ENCODE results near the gene RIF1.
A peak's percentile ranks its signal among the peaks of the same experiment; 100 is the strongest.

Gene RIF1, protein sequence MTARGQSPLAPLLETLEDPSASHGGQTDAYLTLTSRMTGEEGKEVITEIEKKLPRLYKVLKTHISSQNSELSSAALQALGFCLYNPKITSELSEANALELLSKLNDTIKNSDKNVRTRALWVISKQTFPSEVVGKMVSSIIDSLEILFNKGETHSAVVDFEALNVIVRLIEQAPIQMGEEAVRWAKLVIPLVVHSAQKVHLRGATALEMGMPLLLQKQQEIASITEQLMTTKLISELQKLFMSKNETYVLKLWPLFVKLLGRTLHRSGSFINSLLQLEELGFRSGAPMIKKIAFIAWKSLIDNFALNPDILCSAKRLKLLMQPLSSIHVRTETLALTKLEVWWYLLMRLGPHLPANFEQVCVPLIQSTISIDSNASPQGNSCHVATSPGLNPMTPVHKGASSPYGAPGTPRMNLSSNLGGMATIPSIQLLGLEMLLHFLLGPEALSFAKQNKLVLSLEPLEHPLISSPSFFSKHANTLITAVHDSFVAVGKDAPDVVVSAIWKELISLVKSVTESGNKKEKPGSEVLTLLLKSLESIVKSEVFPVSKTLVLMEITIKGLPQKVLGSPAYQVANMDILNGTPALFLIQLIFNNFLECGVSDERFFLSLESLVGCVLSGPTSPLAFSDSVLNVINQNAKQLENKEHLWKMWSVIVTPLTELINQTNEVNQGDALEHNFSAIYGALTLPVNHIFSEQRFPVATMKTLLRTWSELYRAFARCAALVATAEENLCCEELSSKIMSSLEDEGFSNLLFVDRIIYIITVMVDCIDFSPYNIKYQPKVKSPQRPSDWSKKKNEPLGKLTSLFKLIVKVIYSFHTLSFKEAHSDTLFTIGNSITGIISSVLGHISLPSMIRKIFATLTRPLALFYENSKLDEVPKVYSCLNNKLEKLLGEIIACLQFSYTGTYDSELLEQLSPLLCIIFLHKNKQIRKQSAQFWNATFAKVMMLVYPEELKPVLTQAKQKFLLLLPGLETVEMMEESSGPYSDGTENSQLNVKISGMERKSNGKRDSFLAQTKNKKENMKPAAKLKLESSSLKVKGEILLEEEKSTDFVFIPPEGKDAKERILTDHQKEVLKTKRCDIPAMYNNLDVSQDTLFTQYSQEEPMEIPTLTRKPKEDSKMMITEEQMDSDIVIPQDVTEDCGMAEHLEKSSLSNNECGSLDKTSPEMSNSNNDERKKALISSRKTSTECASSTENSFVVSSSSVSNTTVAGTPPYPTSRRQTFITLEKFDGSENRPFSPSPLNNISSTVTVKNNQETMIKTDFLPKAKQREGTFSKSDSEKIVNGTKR (N-terminal part only)

DNA sequence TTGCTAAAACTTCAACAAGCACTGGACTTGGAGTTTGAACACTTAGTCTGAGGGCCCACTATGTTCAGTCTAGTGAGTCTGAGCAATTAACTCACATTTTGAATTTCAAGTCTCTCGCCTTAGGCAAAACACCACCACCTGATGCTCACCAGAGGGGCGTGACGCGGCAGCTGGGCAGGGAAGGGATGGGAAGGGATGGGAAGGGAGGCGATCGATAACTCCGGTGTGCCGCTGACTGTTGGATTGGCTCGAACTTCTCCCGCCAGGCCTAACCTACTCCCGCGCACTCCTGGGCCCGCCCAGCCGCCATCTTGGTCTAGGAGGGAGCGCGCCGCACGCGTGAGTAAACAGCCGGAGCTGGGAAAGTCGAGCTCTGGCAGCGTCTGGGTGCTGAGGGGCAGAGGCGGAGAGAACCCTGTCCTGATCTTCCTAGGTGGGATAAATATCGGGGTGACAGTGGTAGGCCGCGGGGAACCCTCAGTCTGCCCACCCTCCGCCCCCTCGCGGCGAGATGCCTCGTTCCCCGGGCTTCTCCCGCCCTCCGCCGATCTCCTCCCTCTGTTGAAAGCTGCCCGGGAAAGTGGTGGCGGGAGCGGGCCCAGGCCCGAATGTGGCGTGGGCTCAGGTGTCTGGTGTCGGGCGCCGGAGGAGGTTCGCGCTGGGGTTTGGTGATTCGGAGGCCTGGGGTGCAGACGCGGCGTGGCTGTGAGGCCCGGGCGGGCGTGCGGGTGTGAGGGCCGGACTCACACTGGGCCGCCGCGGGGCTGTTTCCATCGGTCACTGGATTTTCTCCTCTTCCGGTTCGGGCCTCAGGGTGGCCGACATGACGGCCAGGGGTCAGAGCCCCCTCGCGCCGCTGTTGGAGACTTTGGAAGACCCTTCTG lies at the start of gene RIF1:
Gene RIF1 (plus strand): TSS at position 302 of the 884 bp plus-strand sequence. CDS start 522 bp downstream, at position 824.
- peak; percentile 54 for DNase-seq (ENCODE audit: low read depth)

DNA sequence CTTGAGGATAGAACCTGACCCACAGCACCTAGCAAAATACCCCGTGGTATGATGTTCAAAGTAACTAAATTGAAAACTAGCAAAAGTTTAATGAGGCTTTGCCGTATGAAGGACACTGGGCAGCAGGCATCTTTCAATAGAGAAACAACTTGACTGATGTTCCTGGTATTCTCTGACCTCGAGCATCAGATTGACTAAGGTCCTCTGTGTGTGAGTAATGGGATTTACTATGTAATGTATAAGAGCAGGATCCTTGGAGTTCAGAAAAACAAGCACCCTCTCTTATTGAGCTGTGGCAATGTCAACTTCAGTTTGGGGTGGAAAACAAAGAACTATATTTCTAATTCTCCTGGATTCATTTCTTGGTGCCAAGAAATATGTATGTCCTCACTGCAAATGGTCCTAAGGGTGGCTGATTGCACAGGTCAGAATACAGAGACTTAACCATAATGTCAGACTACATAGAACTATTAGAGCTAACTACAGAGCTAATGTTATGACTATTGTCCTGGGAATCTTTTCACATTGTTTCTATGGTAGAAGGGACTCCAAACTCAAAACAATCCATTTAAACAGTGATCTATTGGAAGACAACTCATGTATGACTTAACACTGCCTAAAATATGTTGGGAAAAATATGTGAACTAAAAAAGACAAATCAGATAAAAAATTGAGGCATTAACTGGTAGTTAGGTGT lies 47.9 kb upstream of the RIF1 start:
- no peak for DNase-seq (ENCODE audit: low read depth)

DNA sequence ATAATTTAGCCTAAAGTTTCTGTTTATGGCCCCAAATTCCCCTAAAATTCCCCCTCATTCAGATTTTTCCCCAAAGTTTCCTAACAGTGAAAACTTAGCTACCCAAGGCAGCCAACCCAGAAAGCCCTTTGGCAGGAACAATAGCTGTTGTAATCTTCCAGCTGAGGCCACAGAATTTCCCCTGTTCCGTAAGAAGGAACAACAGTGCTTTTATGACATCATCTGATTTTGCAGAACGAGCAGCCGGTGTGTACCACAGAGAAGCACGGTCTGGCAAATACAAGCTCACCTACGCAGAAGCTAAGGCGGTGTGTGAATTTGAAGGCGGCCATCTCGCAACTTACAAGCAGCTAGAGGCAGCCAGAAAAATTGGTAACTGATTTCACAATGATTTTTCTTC lies 46.0 kb upstream of the RIF1 start:
- no peak for DNase-seq (ENCODE audit: low read depth)

DNA sequence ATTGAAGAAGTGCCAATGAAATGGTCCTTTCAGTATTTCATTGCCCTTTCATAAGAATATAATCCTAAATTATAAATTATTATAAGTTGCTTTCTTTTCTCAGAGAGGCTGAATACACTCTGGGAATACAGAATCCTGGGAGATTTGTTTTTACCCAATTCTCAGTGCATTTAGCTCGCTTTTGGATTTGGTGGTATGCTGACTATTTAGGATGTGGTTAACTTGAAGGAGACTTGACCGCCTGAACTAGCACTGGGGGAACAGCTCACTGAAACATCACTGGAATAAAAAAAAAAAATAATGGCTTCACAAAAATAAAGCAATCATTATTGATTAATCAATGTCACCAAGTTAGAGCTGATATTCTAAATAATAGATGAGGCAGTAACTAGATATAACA lies 42.1 kb upstream of the RIF1 start:
- no peak for DNase-seq (ENCODE audit: low read depth)

DNA sequence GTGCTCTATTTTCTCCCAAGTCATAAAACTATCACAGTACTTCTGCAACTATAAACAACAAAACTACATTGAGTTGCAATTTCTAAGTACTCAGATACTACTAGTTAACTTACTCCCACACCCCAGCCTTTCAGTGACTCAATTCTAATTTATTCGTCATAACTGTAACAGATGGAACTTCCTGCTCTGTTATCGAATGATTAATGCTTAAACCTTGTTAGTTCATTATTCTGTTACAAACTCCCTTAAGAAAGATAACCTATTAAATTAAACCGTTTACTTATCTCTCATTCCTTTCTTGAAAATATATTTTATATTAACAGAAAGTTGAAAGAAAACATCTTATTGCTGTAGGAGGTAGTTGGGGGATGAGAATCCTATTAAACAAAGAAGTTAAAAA lies 35.3 kb upstream of the RIF1 start:
- DNase-seq (ENCODE audit: low read depth): no peak

DNA sequence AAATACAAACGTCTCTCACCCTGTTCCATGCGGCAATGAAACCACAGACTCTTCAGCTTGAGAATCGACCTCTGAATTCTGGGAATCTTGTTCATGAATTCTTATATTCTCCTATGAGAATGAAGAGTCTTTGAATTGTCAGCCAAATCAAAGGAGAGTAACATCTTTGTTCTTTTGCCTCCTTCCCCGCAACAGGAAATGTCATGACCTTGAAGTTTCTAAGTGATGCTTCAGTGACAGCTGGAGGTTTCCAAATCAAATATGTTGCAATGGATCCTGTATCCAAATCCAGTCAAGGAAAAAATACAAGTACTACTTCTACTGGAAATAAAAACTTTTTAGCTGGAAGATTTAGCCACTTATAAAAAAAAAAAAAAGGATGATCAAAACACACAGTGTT lies 30.5 kb upstream of the RIF1 start:
- DNase-seq (ENCODE audit: low read depth): no peak

DNA sequence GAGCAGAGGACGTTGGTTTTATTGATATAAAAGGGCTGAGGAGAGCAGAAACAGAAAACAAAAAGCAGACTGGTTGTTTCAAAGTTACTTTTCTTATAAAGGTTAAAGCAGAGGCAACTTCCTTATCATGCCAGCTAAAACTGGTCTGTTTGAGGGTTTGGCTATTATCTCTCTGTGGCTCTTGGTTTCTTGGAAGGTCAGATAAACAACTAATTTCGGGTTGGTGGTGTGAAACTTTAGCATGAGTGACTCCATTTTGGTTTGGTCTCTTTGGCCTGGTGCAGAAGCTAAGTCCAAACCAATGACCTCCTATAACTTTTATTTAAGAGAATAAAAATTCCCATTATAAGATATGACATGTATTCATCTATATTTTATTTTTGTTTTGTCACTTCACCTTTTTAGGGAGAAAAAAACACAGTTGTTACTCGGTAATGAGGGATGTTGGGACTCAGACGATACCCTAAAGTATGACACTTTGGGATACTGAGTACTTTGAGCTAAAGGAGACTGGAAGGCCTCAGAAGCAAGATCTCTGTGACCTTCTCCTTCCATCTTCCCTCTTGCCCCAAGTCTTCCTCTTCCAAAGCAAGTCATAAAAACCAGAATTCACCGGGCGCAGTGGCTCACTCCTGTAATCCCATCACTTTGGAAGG lies 29.0 kb upstream of the RIF1 start:
- DNase-seq (ENCODE audit: low read depth): no peak

DNA sequence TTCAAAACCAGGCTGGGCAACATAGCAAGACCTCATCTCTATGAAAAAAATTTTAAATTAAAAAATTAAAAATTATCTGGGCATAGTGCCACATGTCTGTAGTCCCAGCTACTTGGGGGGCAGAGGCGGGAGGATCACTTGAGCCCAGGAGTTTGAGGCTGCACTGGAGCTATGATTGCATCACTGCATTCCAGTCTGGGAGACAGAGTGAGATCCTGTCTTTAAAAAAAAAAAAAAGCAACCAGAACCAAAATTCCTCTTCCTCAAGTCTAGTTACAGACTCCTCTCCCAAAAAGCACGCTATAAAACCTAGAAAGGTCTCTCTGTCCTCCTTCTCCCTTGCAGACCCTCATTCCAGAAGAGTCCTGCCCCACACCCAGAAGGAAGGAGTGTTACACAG lies 28.4 kb upstream of the RIF1 start:
- DNase-seq (ENCODE audit: low read depth): no peak

DNA sequence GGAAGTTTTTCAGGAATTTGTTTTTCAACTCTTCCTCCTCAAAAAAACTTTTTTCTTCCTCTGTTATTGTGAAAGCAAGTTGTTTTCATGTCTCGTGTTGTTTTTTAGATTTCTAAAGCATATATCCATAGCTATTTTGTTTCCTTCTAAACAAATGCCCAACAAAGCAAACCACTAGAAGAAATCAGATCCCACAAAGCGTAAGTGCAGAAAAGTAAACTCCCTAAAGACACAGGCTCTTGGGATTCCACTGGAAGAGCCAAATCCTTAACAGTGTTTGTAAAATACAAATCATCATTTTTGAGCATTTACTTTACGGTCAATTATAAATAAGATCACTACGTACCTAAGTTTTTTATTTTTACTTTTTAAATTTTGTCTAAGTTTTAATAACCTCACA lies 21.7 kb upstream of the RIF1 start:
- no peak for DNase-seq (ENCODE audit: low read depth)

DNA sequence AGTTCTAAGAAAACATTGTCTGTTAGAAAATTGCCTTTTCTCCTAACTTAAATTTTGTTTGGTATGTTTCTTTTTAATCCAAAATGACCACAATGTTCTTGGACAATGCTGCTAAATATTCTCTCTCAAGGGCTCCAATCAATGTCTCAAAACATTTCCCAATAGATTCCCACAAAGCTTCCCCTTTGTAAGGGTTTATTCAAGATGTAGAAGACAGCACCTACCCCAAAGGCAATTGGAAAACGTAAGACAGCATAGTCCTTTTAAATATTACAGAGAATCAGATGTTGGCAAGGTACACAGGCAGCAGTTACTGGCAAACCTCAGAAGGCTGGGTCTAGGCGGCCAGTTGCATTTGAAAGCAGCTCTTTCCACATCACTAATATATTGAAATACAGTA lies 18.3 kb upstream of the RIF1 start:
- DNase-seq (ENCODE audit: low read depth): no peak

DNA sequence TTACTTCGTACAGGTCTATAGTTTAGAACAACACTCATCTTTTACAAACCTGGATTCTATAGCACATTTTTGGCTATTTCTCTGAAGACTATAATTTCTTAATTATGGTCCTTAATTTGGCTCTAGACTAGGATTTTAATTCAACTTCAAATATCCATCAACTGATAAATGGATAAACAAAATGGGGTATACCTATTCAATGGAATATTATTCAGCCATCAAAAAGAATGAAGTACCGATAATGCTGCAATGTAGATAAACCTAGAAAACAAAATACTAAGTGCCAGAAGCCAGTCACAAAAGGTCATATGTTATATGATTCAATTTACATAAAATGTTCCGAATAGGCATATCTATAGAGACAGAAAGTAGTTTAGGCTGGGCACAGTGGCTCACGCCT lies 15.2 kb upstream of the RIF1 start:
- no peak for DNase-seq (ENCODE audit: low read depth)

DNA sequence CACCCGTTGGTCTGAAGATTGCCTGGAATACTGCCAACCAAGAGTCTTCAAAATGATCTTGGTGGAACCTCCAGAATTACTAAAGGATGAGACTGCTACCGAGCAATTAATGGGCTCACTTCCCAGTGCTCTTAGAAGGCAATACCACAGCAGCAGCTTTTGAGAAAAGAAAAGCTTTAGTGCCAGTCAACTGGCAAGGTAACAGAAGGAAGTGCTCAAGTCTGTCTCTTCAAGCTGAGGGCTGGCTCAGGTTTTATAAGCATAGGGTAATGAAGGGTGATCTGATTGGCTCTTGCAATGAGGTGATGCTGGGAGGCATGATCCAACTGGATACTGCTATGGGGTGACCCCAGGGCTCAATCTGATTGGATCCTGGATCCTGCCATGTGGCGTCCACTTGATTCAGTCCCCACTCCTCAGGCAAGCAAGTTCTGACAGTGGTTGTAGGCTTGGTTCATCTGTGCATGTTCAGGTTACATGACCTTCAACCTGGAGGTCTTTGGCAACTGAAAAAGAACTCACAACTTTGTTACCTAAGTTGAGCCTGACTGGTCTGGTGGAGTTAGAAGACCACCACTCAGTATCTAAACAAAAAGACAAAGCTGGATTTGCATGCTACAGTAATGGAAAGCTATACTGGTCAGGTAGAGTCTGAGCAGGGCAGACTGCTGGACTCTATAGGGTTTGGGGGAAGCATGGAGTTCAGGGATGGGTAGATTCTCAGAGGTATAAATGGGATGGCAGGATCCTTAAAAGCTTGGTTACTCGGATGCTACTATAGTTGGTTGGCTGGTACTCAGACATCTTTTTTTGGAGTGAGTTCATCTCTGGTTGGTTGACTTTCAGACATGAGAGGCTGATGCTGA lies 14.0 kb upstream of the RIF1 start:
- no peak for DNase-seq (ENCODE audit: low read depth)

DNA sequence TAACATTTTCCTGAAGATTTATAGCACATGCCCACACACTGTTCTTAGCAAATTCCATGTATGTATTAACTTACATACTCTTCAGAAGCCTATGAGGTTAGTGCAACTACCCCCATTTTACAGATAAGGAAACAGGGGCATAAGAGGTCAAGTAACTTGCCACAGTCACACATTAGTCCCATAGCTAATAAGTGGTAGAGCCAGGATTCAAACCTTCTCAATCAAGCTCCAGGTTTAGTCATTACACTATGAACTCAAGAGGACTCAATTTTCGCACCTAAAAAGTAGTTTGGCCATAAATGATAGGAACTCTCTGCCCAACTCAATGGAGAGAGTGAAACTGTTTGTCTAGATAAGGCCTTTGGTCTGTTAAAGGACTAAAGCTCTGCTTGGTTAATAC lies 9.7 kb upstream of the RIF1 start:
- no peak for DNase-seq (ENCODE audit: low read depth)

DNA sequence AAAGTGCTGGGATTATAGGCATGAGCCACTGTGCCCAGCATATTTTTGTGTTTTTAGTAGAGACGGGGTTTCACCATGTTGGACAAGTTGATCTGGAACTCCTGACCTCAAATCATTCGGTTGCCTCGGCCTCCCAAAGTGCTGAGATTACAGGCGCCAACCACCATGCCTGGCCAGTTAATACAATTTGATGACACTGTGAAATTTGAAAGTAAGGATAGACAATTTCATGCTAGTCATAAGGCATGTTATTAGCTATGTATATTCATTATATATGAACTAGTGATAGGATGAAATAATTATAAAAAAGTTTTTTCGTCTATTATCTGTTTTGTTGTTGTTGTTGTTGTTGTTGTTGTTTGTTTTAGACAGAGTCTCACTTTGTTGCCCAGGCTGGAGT lies 8.6 kb upstream of the RIF1 start:
- DNase-seq (ENCODE audit: low read depth): no peak

DNA sequence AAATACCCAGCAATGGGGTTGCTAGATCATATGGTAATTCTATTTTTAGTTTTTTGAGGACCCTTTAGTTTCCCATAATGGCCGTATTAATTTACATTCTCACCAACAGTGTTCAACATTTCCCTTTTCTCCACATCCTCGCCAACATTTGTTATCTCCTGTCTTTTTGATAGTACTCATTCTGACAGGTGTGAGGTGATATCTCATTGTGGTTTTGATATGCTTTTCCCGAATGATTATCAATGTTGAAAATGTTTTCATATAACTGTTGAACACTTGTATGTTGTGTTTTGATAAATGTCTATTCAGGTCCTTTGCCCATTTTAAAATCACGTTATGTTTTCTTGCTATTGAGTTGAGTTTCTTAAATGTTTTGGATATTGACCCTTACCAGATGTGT lies 5.8 kb upstream of the RIF1 start:
- no peak for DNase-seq (ENCODE audit: low read depth)

DNA sequence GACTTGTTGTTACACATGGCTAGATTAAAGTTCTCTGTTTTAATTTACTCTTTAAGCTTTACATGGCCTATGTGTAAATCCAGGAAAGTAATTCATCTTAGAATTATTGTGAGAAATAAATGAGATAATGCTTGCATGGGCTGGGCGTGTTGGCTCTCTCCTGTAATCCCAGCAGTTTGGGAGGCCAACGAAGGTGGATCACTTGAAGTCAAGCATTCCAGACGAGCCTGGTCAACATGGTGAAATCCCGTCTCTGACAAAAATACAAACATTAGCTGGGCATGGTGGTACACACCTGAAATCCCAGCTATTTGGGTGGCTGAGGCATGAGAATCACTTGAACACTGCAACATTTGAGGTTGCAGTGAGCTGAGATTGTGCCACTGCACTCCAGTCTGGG lies 4.3 kb upstream of the RIF1 start:
- DNase-seq (ENCODE audit: low read depth): no peak

DNA sequence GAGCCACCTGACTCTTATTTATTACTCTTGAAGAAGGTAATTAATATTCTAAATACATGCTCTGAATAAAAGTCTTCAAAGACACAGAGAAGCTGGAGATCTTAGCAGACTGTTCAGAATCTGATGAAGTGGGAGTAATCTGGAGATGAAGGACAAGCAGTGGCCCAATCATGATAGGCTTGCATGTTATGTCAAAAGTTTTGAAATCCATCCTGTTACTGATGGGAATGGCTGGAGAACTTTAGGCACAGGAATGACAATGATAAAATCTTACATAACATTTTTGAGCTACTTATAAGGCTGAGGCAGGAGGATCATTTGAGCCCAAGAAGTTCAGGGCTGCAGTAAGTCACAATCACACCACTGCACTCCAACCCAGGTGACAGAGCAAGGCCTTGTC lies 2.4 kb upstream of the RIF1 start:
- DNase-seq (ENCODE audit: low read depth): no peak

DNA sequence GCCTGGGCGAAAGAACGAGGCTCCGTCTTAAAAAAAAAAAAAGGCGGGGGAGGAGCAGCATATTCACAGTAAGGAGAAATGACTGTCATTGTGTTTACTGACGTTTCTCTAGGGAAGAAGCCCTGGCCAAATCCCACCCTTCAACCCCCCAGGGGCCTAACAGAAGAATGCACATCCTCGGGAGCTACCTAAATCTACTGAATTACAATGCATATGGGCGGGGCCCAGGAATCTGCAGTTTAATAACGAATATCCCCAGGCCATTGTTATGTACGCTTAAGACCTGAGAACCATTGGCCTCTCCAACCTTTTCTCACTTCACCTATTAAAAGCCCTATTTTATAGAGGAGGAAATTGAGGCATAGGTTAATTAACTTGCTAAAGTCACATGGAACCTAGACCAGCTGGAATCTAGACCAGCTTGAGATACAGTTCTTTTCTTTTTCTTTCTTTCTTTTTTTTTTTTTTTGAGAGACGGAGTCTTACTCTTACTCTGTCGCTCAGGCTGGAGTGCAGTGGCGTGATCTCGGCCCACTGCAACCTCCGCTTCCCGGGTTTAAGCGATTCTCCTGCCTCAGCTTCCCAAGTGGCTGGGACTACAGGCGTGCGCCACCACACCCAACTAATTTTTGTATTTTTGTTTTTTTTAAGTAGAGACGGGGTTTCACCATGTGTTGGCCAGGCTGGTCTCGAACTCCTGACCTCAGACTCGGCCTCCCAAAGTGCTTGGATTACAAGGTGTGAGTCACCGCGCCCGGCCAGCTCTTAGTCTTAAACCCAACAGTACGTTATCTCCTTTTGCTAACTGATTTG lies 708 bp upstream of the RIF1 start:
- DNase-seq (ENCODE audit: low read depth): no peak

DNA sequence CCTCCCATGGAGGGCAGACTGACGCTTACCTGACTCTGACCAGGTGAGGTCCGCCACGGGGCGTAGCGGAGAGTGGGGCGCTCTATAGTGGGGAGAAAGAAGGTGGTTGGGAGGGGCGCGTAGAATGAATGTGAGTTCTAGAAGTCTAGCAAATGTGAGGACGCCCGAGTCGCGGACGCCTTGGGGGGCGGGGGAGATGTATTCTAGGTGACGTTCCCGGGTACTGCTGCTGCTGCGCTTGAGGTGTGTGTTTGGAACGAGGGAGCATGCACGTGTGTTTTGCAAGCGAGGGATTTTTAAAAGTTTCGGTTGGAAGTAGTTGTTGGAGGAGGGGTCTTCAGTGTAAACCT lies 758 bp downstream of the RIF1 start:
- peak; percentile 10 for DNase-seq (ENCODE audit: low read depth)
